DND-41 (cell line): Measurements from ENCODE around the gene PDE3A.

Source experiments
- ATAC-seq: fragments of 200-7000 bp; cut with Tn5 transposase; 3 replicates; pipeline ENCODE4 v1.9.1; 2021; ENCODE audit warnings: low read depth; ENCODE audit not compliant: insufficient read depth
- DNase-seq: peaks from one replicate; pipeline ENCODE4 v3.0.0-alpha.2; 2020
- H2AFZ ChIP-seq: 2 replicates; pipeline ENCODE4 v1.6.0; 2012; ENCODE audit warnings: low read depth, low read length
- H3K27ac ChIP-seq: 2 replicates; pipeline ENCODE4 v1.5.1; 2012; ENCODE audit warnings: low read length, inconsistent platforms
- H3K27me3 ChIP-seq: fragments of 200-600 bp; sonication (generic); 2 replicates; pipeline ENCODE4 v1.6.0; 2012; ENCODE audit warnings: low read length, mild to moderate bottlenecking, inconsistent platforms; ENCODE audit not compliant: insufficient read depth, poor library complexity
- H3K36me3 ChIP-seq: 2 replicates; pipeline ENCODE4 v1.5.1; 2012; ENCODE audit warnings: low read length, inconsistent platforms; ENCODE audit not compliant: insufficient read depth
- H3K4me1 ChIP-seq: 2 replicates; pipeline ENCODE4 v1.5.1; 2012; ENCODE audit warnings: mild to moderate bottlenecking, low read length; ENCODE audit not compliant: insufficient read depth
- H3K4me2 ChIP-seq: 2 replicates; pipeline ENCODE4 v1.6.0; 2012; ENCODE audit warnings: mild to moderate bottlenecking, moderate library complexity, low read length, inconsistent platforms; ENCODE audit not compliant: insufficient read depth
- H3K4me3 ChIP-seq, 2 experiments: fragments of 200-600 bp in 1 of 2; shearing (Covaris generic) in 1 of 2; 2 replicates each; pipeline ENCODE4 v1.5.1; 2012 to 2016; ENCODE audit warnings: inconsistent platforms in 2 of 2, low read length in 2 of 2, mild to moderate bottlenecking in 2 of 2, low read depth in 1 of 2, moderate library complexity in 1 of 2
- H3K79me2 ChIP-seq: 2 replicates; pipeline ENCODE4 v1.6.0; 2012; ENCODE audit warnings: low read length, inconsistent platforms; ENCODE audit not compliant: insufficient read depth
- H3K9ac ChIP-seq: 2 replicates; pipeline ENCODE4 v1.6.0; 2012; ENCODE audit warnings: low read depth, mild to moderate bottlenecking, inconsistent platforms, low read length, moderate library complexity
- H3K9me3 ChIP-seq: 2 replicates; pipeline ENCODE4 v1.5.1; 2012; ENCODE audit warnings: low read length, moderate library complexity, mild to moderate bottlenecking, inconsistent platforms; ENCODE audit not compliant: insufficient read depth, severe bottlenecking
- H4K20me1 ChIP-seq: 2 replicates; pipeline ENCODE4 v1.6.0; 2012; ENCODE audit warnings: low read length; ENCODE audit not compliant: insufficient read depth
- EZH2 ChIP-seq: IDR thresholded peaks from 3 replicates; pipeline ENCODE4 v1.6.1; 2012; ENCODE audit warnings: borderline replicate concordance, low read depth, mild to moderate bottlenecking, moderate library complexity, low read length, inconsistent platforms; ENCODE audit not compliant: severe bottlenecking
- TF ChIP-seq, protein P1 (sequence below): IDR thresholded peaks from 2 replicates; pipeline ENCODE4 v1.5.1; 2012; ENCODE audit warnings: borderline replicate concordance, low read length, moderate library complexity, mild to moderate bottlenecking; ENCODE audit not compliant: poor library complexity, severe bottlenecking; ENCODE audit errors: extremely low read depth

Gene PDE3A

DNA sequence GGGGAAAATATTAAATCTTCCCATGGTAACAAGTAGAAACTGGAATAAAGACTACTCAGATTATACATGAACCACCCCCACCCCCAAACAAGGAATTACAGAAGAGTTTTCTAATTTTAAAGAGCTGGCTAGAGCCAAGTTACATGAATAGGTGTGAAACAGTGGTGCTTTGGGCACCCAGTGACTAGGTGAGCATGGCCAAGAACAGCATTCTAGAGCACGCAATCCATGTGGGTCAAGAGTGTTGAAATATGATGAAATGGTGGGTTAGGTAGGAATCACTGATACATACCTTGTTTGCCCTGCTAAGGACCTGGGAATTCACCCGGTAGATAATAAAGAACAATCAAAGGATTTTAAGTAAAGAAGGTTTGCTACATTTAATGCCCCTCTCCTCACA is 208.7 kb downstream of the PDE3A start:
- Histone ChIP-seq H3K9me3 (no peaks in the 10 kb centered on the region), H3K27me3 (no peaks in the 10 kb centered on the region), H3K4me2 (no peak overlapping the region), H3K4me1 (no peaks in the 10 kb centered on the region), H3K36me3 (no peaks in the 10 kb centered on the region), H4K20me1 (no peaks in the 10 kb centered on the region), H3K79me2 (no peaks in the 10 kb centered on the region), H3K9ac (no peak overlapping the region), H3K4me3 (no peak overlapping the region), H2AFZ (no peak overlapping the region), H3K27ac (no peak overlapping the region)
- ATAC-seq (no peak), DNase-seq (no peak)
- TF ChIP-seq, protein P1, sequence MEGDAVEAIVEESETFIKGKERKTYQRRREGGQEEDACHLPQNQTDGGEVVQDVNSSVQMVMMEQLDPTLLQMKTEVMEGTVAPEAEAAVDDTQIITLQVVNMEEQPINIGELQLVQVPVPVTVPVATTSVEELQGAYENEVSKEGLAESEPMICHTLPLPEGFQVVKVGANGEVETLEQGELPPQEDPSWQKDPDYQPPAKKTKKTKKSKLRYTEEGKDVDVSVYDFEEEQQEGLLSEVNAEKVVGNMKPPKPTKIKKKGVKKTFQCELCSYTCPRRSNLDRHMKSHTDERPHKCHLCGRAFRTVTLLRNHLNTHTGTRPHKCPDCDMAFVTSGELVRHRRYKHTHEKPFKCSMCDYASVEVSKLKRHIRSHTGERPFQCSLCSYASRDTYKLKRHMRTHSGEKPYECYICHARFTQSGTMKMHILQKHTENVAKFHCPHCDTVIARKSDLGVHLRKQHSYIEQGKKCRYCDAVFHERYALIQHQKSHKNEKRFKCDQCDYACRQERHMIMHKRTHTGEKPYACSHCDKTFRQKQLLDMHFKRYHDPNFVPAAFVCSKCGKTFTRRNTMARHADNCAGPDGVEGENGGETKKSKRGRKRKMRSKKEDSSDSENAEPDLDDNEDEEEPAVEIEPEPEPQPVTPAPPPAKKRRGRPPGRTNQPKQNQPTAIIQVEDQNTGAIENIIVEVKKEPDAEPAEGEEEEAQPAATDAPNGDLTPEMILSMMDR, result no peak
- no peak for TF ChIP-seq EZH2

DNA sequence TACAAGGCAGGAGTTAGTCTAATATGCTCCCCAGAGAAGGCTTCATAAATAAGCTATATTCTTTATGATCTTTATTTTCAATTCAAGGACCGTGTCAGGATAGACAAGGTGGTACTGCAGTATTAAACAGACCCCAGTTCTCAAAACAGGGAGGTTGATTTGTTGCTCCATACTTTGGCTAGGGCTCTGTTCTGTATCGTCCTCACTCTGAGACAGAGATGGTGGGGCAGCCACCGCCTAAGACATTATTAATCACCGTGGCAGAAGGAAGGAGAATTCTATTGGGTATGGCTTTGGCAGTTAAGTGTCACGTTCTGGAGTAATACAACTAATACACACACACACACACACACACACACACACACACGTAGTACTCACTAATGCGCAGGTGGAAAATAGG is 209.8 kb downstream of the PDE3A start:
- DNase-seq (no peak), ATAC-seq (no peak)
- no peak overlapping the region for H3K4me2 ChIP-seq
- no peak overlapping the region for H3K27ac ChIP-seq
- H3K9ac ChIP-seq, result no peak overlapping the region
- H3K27me3 ChIP-seq, result no peaks in the 10 kb centered on the region
- H3K9me3 ChIP-seq, result no peaks in the 10 kb centered on the region
- no peak overlapping the region for H3K4me3 ChIP-seq
- no peaks in the 10 kb centered on the region for H3K79me2 ChIP-seq
- no peaks in the 10 kb centered on the region for H3K4me1 ChIP-seq
- no peak overlapping the region for H2AFZ ChIP-seq
- no peaks in the 10 kb centered on the region for H4K20me1 ChIP-seq
- TF ChIP-seq, protein P1, result no peak
- no peak for TF ChIP-seq EZH2
- no peaks in the 10 kb centered on the region for H3K36me3 ChIP-seq

GRCh38 chr12:20585055-20585625 is 216.8 kb downstream of the PDE3A start:
- DNase-seq (no peak), ATAC-seq (no peak)
- Histone ChIP-seq H3K4me2 (no peak overlapping the region), H3K79me2 (no peaks in the 10 kb centered on the region), H3K9me3 (no peaks in the 10 kb centered on the region), H2AFZ (no peak overlapping the region), H4K20me1 (no peaks in the 10 kb centered on the region), H3K4me1 (no peaks in the 10 kb centered on the region), H3K4me3 (no peak overlapping the region), H3K27ac (no peak overlapping the region), H3K9ac (no peak overlapping the region), H3K36me3 (no peaks in the 10 kb centered on the region), H3K27me3 (no peaks in the 10 kb centered on the region)
- TF ChIP-seq, protein P1, result no peak
- no peak for TF ChIP-seq EZH2

DNA sequence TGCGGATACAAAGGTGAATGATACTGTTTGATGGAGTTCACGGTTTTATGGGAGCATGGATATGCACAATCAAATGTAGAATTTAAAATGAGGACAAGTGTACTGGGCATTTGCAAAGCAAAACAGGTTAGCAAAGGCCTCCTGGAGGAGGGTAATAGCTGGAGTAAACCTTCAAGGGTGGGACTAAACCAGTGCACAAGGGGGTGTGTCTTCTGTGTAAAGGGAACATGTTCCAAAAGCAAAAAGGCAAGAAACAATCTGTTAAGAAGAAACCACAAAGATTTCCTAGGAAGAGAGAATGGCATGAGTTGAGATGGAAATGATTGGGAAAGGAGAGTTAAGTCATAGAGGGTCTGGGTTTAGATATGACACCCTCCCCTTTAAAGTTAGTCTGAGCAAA is 217.6 kb downstream of the PDE3A start:
- no peak for ATAC-seq
- Histone ChIP-seq H3K4me1 (no peaks in the 10 kb centered on the region), H3K79me2 (no peaks in the 10 kb centered on the region), H3K27me3 (no peaks in the 10 kb centered on the region), H3K4me2 (no peak overlapping the region), H3K4me3 (no peak overlapping the region), H4K20me1 (no peaks in the 10 kb centered on the region), H3K9ac (no peak overlapping the region), H3K36me3 (no peaks in the 10 kb centered on the region), H2AFZ (no peak overlapping the region), H3K9me3 (no peaks in the 10 kb centered on the region), H3K27ac (no peak overlapping the region)
- DNase-seq, result no peak
- no peak for TF ChIP-seq EZH2
- TF ChIP-seq, protein P1, result no peak
